C4-2B (cell line): ENCODE measurements around the gene PSG6.
"Not testable (repeated sequence)": the region's sequence is repeated elsewhere in the genome, so short reads cannot be mapped to it uniquely, and the experiment has no call there.

Source experiments
- CTCF ChIP-seq: fragments of 450-650 bp; conservative IDR thresholded peaks from 2 replicates; pipeline ENCODE4 v1.5.1; 2017; ENCODE audit warnings: mild to moderate bottlenecking
- ZFX ChIP-seq: fragments of 450-650 bp; IDR thresholded peaks from 2 replicates; pipeline ENCODE4 v1.6.1; 2017

GRCh38 chr19:42875881-42876280 lies 41.8 kb downstream of the PSG6 start:
- TF ChIP-seq CTCF, ZFX: not testable (repeated sequence)
